ENCODE results near the gene NR5A1. TPM values are rescaled to one million over a fixed set of nuclear protein-coding genes. Genes with fewer than 3 reads are reported as not detected.

The NR5A1 gene
- total RNA-seq, 4 donors from 2014 or later, result not detected

DNA sequence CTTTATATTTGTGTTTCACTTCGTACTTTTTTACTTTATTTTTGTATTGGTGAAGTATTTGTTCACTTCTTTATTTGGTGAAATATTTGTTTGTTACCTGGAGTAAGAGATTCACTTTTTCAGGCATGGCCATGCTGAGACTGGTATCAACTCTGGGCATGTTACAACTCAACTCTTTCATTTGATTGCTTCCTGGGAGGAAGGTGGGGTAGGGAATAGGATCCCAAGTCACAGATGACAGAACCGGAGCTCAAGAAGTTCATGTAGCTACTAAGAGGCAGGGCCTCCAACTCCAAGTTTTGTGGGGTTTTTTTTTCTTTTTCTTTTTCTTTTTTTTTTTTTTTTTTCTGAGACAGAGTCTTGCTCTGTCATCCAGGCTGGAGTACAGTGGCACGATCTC is 63.0 kb downstream of the NR5A1 start:
- 59 to 95% methylated on average over 2 of the region's 3 CpGs for WGBS, 2 donors (ENCODE audit: low coverage in 1 of 2)
- no peak for TF ChIP-seq EP300 (IDR thresholded peaks at IDR 0.05)
- TF ChIP-seq, protein P1, sequence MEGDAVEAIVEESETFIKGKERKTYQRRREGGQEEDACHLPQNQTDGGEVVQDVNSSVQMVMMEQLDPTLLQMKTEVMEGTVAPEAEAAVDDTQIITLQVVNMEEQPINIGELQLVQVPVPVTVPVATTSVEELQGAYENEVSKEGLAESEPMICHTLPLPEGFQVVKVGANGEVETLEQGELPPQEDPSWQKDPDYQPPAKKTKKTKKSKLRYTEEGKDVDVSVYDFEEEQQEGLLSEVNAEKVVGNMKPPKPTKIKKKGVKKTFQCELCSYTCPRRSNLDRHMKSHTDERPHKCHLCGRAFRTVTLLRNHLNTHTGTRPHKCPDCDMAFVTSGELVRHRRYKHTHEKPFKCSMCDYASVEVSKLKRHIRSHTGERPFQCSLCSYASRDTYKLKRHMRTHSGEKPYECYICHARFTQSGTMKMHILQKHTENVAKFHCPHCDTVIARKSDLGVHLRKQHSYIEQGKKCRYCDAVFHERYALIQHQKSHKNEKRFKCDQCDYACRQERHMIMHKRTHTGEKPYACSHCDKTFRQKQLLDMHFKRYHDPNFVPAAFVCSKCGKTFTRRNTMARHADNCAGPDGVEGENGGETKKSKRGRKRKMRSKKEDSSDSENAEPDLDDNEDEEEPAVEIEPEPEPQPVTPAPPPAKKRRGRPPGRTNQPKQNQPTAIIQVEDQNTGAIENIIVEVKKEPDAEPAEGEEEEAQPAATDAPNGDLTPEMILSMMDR (IDR thresholded peaks at IDR 0.05), result no peak
- no peak for TF ChIP-seq POLR2A (IDR thresholded peaks at IDR 0.05)
- TF ChIP-seq POLR2AphosphoS5 (IDR thresholded peaks at IDR 0.05), result no peak
- H3K4me1 ChIP-seq, result no peaks in the 10 kb centered on the region
- no peak overlapping the region for H3K27ac ChIP-seq
- H3K27me3 ChIP-seq, result peaks cover 67% of the 10 kb centered on the region
- no peak for ATAC-seq
- H3K4me3 ChIP-seq, result no peak overlapping the region
- H3K9me3 ChIP-seq, result peaks cover 0 to 9% (median 0%) of the 10 kb centered on the region in 3 donors
- no peaks in the 10 kb centered on the region for H3K36me3 ChIP-seq

DNA sequence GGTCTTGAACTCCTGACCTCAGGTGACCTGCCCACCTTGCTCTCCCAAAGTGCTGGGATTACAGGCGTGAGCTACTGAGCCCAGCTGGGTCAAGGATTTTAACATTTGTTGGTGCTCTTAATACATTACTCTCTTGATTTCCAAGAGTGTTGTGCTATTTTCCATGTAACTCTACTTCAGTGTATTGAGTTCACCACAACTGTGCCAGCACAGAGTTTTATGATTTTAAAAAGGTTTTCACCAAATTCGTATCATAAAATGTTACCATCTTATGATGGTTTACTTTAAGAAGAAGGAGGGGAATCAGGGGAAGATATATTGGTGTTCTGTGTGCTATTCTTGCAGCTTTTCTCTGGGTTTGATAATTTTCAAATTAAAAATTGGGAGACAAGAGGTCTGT is 63.6 kb downstream of the NR5A1 start:
- Histone ChIP-seq H3K36me3 (no peaks in the 10 kb centered on the region), H3K4me1 (no peaks in the 10 kb centered on the region), H3K27me3 (peaks cover 67% of the 10 kb centered on the region), H3K4me3 (no peak overlapping the region), H3K9me3 (peaks cover 0 to 14% (median 0%) of the 10 kb centered on the region in 3 donors), H3K27ac (no peak overlapping the region)
- TF ChIP-seq EP300 (IDR thresholded peaks at IDR 0.05) (no peak), POLR2AphosphoS5 (IDR thresholded peaks at IDR 0.05) (no peak), POLR2A (IDR thresholded peaks at IDR 0.05) (no peak)
- TF ChIP-seq, protein P1 (IDR thresholded peaks at IDR 0.05), result no peak
- no peak for ATAC-seq
- 60 to 88% methylated on average over 1 to 2 of the region's 2 CpGs for WGBS, 2 donors (ENCODE audit: low coverage in 1 of 2)

DNA sequence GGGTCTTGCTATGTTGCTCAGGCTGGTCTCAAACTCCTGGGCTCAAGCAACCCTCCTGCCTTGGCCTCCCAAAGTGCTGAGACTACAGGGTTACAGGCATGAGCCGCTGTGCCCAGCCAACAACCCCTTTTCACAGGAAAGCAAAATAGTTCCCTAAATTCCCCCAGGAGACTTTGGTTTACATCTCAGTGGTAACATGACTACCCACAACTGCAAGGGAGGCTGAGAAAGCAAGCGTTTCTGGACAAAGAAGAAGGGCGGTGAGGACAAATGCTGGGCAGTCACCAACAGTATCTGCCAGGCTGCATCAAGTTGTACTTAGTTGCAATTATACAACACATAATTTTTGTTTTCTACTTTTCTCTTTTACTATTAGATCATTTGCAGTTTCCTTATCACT is 64.4 kb downstream of the NR5A1 start:
- H3K4me1 ChIP-seq, result no peaks in the 10 kb centered on the region
- H3K36me3 ChIP-seq, result no peaks in the 10 kb centered on the region
- no peak overlapping the region for H3K27ac ChIP-seq
- 60 to 63% methylated on average over 3 of the region's 3 CpGs for WGBS, 2 donors (ENCODE audit: low coverage in 1 of 2)
- TF ChIP-seq, protein P1 (IDR thresholded peaks at IDR 0.05), result no peak
- no peak for TF ChIP-seq EP300 (IDR thresholded peaks at IDR 0.05)
- TF ChIP-seq POLR2A (IDR thresholded peaks at IDR 0.05), result no peak
- no peak for TF ChIP-seq POLR2AphosphoS5 (IDR thresholded peaks at IDR 0.05)
- H3K4me3 ChIP-seq, result no peak overlapping the region
- no peak for ATAC-seq
- H3K27me3 ChIP-seq, result peaks cover 67% of the 10 kb centered on the region
- H3K9me3 ChIP-seq, result peaks cover 0 to 15% (median 0%) of the 10 kb centered on the region in 3 donors

DNA sequence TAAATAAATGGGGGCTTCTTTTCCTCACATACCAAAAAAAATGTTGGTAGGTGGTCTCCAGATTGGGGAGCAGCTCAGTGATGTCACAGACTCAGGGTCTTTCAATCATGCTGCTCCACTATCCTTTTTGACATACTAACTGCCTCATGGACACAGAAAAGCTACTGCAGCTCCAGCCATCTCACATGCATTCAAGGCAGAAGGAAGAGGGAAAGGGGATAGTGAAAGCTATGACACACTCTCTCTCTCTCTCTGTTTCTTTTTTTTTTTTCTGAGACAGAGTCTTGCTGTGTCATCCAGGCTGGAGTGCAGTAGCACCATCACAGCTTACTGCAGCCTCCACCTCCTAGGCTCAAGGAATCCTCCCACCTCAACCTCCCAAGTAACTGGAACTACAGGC is 64.8 kb downstream of the NR5A1 start:
- H3K27me3 ChIP-seq, result peaks cover 68% of the 10 kb centered on the region
- peaks cover 0 to 15% (median 0%) of the 10 kb centered on the region in 3 donors for H3K9me3 ChIP-seq
- ATAC-seq, result no peak
- H3K27ac ChIP-seq, result no peak overlapping the region
- H3K4me3 ChIP-seq, result no peak overlapping the region
- TF ChIP-seq POLR2A (IDR thresholded peaks at IDR 0.05), result no peak
- no peak for TF ChIP-seq EP300 (IDR thresholded peaks at IDR 0.05)
- no peaks in the 10 kb centered on the region for H3K36me3 ChIP-seq
- no peaks in the 10 kb centered on the region for H3K4me1 ChIP-seq

DNA sequence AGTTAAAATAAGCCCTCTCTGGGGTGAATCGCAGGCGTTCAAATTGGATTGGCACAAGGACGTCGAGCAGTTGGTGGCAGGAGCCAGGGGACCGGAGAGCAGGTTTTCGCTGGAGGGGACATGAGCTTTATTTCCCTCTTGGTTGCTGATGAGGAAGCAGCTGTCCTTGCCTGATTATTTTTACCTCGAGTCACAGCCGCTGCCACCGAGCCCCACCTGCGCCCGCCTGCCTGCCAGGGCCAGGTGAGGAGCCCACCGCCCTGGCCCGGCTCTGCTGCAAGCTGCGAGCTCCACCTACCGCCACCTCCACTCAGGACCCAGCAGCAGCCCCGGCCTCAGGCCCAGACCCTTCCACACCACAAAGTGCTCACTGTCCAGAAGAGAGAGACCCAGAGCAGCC is 65.9 kb downstream of the NR5A1 start:
- ATAC-seq, result no peak
- no peaks in the 10 kb centered on the region for H3K36me3 ChIP-seq
- peaks cover 61% of the 10 kb centered on the region for H3K27me3 ChIP-seq
- no peaks in the 10 kb centered on the region for H3K4me1 ChIP-seq
- WGBS, 2 donors (ENCODE audit: low coverage in 1 of 2), result no CpG with 5 or more reads among the region's 16 CpGs
- H3K4me3 ChIP-seq, result no peak overlapping the region
- no peak overlapping the region for H3K27ac ChIP-seq
- TF ChIP-seq EP300 (IDR thresholded peaks at IDR 0.05) (no peak), POLR2A (IDR thresholded peaks at IDR 0.05) (no peak), POLR2AphosphoS5 (IDR thresholded peaks at IDR 0.05) (no peak)
- TF ChIP-seq, protein P1 (IDR thresholded peaks at IDR 0.05), result no peak
- peaks cover 0 to 15% (median 0%) of the 10 kb centered on the region in 3 donors for H3K9me3 ChIP-seq

All from gastroesophageal sphincter (tissue), 4 donors.